Measurements from ENCODE around the gene PLA2G15.

DNA sequence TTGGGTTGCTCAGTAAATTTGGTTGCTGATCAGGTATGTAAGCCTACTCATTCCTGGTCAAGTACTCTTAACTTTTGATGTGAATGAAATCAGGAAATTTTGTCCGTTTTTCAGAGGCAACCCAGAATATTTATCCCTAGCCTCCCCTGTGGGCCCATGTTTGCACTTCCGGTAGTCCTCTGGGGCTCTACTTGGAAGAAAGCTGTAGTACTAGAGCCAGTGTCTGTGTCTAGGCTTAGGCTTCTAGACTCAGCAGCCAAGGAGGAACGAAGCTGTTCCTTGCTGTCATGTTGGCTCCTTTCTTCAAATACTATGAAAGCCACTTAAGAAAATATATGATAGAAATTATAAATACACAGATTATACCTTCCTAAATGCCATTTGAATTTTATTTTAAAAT lies 30.4 kb upstream of the PLA2G15 start:
- TF ChIP-seq GATA2 (IDR thresholded peaks at IDR 0.05; ENCODE audit: low read depth, low read length), result no peak
- no peak for TF ChIP-seq GATA3 (IDR thresholded peaks at IDR 0.05; ENCODE audit: low read depth, low read length)
